Stimulated activated CD4-positive, alpha-beta T cell treated with anti-CD3 and anti-CD28 coated beads, Interleukin-1b, Interleukin-23, amount 100 ng/mL, for 4 hours (primary cell): ENCODE measurements around the gene MTHFS.

Experiments
- DNase-seq, 2 donors: peaks; one replicate each; pipeline ENCODE4 v3.0.0-alpha.2; 2020; ENCODE audit warnings: low read depth in 2 of 2

The MTHFS gene

GRCh38 chr15:79815468-79815867, 81.3 kb downstream of the MTHFS start:
- DNase-seq: no peak

GRCh38 chr15:79812541-79812940, 84.3 kb downstream of the MTHFS start:
- no peak for DNase-seq

GRCh38 chr15:79811406-79812405, 85.1 kb downstream of the MTHFS start:
- DNase-seq: no peak

- no peak for DNase-seq
These were observed 92.0 kb downstream of the MTHFS start for GRCh38 chr15:79804838-79805237.

- DNase-seq: no peak
These were observed 98.5 kb downstream of the MTHFS start for GRCh38 chr15:79798311-79798710.
